GM04503 (cell line): ENCODE results near the gene TRAPPC3.

Experiments
- DNase-seq: peaks from one replicate; pipeline ENCODE4 v3.0.0-alpha.2; 2012; ENCODE audit warnings: low read depth

The TRAPPC3 gene

GRCh38 chr1:36098650-36099365 is 50.5 kb downstream of the TRAPPC3 start:
- DNase-seq, result no peak

GRCh38 chr1:36097693-36098585 is 51.3 kb downstream of the TRAPPC3 start:
- DNase-seq, result no peak

GRCh38 chr1:36096500-36097432 is 52.5 kb downstream of the TRAPPC3 start:
- DNase-seq, result no peak

- no peak for DNase-seq
These were observed 53.4 kb downstream of the TRAPPC3 start for GRCh38 chr1:36095760-36096405.

- no peak for DNase-seq
These were observed 54.6 kb downstream of the TRAPPC3 start for GRCh38 chr1:36094621-36095061.

GRCh38 chr1:36093929-36094328 is 55.4 kb downstream of the TRAPPC3 start:
- no peak for DNase-seq

- DNase-seq, result no peak
These were observed 56.1 kb downstream of the TRAPPC3 start for GRCh38 chr1:36093226-36093625.

GRCh38 chr1:36092798-36093185 is 56.5 kb downstream of the TRAPPC3 start:
- no peak for DNase-seq

GRCh38 chr1:36092166-36092797 is 57.0 kb downstream of the TRAPPC3 start:
- DNase-seq, result no peak

- DNase-seq, result no peak
These were observed 57.6 kb downstream of the TRAPPC3 start for GRCh38 chr1:36091698-36092097.

GRCh38 chr1:36091141-36091540 is 58.1 kb downstream of the TRAPPC3 start:
- DNase-seq, result no peak

GRCh38 chr1:36089393-36090121 is 59.7 kb downstream of the TRAPPC3 start:
- no peak for DNase-seq

- peak; percentile 33 for DNase-seq
These were observed 60.5 kb downstream of the TRAPPC3 start, which contains the start of gene ADPRS for GRCh38 chr1:36088577-36089392. TSS of gene ADPRS (plus strand) at chr1:36088892. CDS start at chr1:36088905, 13 bp downstream.

- DNase-seq, result no peak
These were observed 61.1 kb downstream of the TRAPPC3 start for GRCh38 chr1:36088265-36088576.

GRCh38 chr1:36087233-36088123 is 61.8 kb downstream of the TRAPPC3 start:
- no peak for DNase-seq
